Muscle of leg (tissue), 11 donors: ENCODE results near the gene REEP1. TPM values are rescaled to one million over a fixed set of nuclear protein-coding genes. Genes with fewer than 3 reads are reported as not detected.
"Not testable (repeated sequence)": the region's sequence is repeated elsewhere in the genome, so short reads cannot be mapped to it uniquely, and the experiment has no call there.

Source experiments
- DNase-seq: peaks from one replicate; pipeline ENCODE4 v3.0.0; 2013
- H3K27ac ChIP-seq: one replicate; pipeline ENCODE4 v1.5.1; 2013; ENCODE audit warnings: mild to moderate bottlenecking, low read length, control low read depth
- H3K27me3 ChIP-seq: one replicate; pipeline ENCODE4 v1.6.1; 2013; ENCODE audit warnings: low read length; ENCODE audit not compliant: control insufficient read depth, insufficient read depth
- H3K36me3 ChIP-seq: one replicate; pipeline ENCODE4 v1.6.1; 2013; ENCODE audit warnings: low read length; ENCODE audit not compliant: control insufficient read depth, insufficient read depth
- H3K4me1 ChIP-seq: one replicate; pipeline ENCODE4 v1.6.1; 2013; ENCODE audit warnings: low read length; ENCODE audit not compliant: control insufficient read depth, insufficient read depth
- H3K4me3 ChIP-seq: one replicate; pipeline ENCODE4 v1.5.1; 2013; ENCODE audit warnings: low read length, control low read depth
- H3K9me3 ChIP-seq: replicated peaks from 2 replicates; pipeline ENCODE4 v1.6.1; 2013; ENCODE audit warnings: low read depth, low read length; ENCODE audit not compliant: control insufficient read depth
- WGBS: methylation state at CpG from one replicate; pipeline ENCODE4 v1.1.5; 2013; ENCODE audit warnings: missing lambda C conversion rate; ENCODE audit not compliant: insufficient coverage; 5-methylcytosine and 5-hydroxymethylcytosine counted together
- polyA plus RNA-seq, 8 donors: library from polyadenylated mRNA; unstranded; fragments of 120-200 nt; gene quantifications; one replicate each; pipeline versions ENCODE4 v1.2.1 to v1.2.3, GENCODE V29; 2013; ENCODE audit warnings: inconsistent platforms in 1 of 8, low replicate concordance in 1 of 8; ENCODE audit not compliant: insufficient read length in 8 of 8, insufficient read depth in 1 of 8
- total RNA-seq: library from RNA; stranded (reverse); fragments of 120-200 nt; gene quantifications from one replicate; pipeline ENCODE4 v1.2.4, GENCODE V29; 2013

Gene REEP1
- total and polyA plus RNA-seq, 9 donors = 41.0 to 104 (median 54.9) TPM

- H3K27ac ChIP-seq = no peak overlapping the region
Measured at GRCh38 chr2:86204458-86204857, 133.0 kb downstream of the REEP1 start.

GRCh38 chr2:86203614-86204013 is 133.8 kb downstream of the REEP1 start:
- Histone ChIP-seq H3K9me3 (no peaks in the 10 kb centered on the region), H3K36me3 (peaks cover 26% of the 10 kb centered on the region), H3K4me1 (no peaks in the 10 kb centered on the region), H3K27me3 (no peaks in the 10 kb centered on the region), H3K27ac (no peak overlapping the region), H3K4me3 (no peak overlapping the region)
- no CpG with 5 or more reads among the region's 1 CpG for WGBS
- no peak for DNase-seq

More at GRCh38 chr2:86204458-86204857, 133.0 kb downstream of the REEP1 start:
- Histone ChIP-seq H3K36me3 (peaks cover 30% of the 10 kb centered on the region), H3K4me3 (no peak overlapping the region), H3K9me3 (no peaks in the 10 kb centered on the region), H3K4me1 (no peaks in the 10 kb centered on the region), H3K27me3 (no peaks in the 10 kb centered on the region)
- WGBS = no CpG with 5 or more reads among the region's 7 CpGs
- no peak for DNase-seq

- H3K4me1 ChIP-seq = no peaks in the 10 kb centered on the region
- WGBS = no CpG with 5 or more reads among the region's 9 CpGs
- DNase-seq = no peak
Measured at GRCh38 chr2:86202702-86203101, 134.7 kb downstream of the REEP1 start.

GRCh38 chr2:86202336-86202692 is 135.1 kb downstream of the REEP1 start:
- no peak overlapping the region for H3K4me3 ChIP-seq
- DNase-seq = no peak
- no peaks in the 10 kb centered on the region for H3K9me3 ChIP-seq
- no peaks in the 10 kb centered on the region for H3K4me1 ChIP-seq
- H3K36me3 ChIP-seq = peaks cover 19% of the 10 kb centered on the region
- H3K27ac ChIP-seq = no peak overlapping the region
- 100% methylated on average over 1 of the region's 2 CpGs for WGBS
- H3K27me3 ChIP-seq = no peaks in the 10 kb centered on the region

More at GRCh38 chr2:86202702-86203101, 134.7 kb downstream of the REEP1 start:
- peaks cover 23% of the 10 kb centered on the region for H3K36me3 ChIP-seq
- H3K9me3 ChIP-seq = no peaks in the 10 kb centered on the region
- no peaks in the 10 kb centered on the region for H3K27me3 ChIP-seq
- H3K27ac ChIP-seq = no peak overlapping the region
- H3K4me3 ChIP-seq = no peak overlapping the region

- Histone ChIP-seq H3K4me1 (no peaks in the 10 kb centered on the region), H3K27me3 (no peaks in the 10 kb centered on the region), H3K36me3 (peaks cover 15% of the 10 kb centered on the region), H3K4me3 (no peak overlapping the region), H3K27ac (no peak overlapping the region), H3K9me3 (no peaks in the 10 kb centered on the region)
- peak; percentile 42 for DNase-seq
- WGBS = 66% methylated on average over 2 of the region's 8 CpGs
Measured at GRCh38 chr2:86201671-86202335, 135.6 kb downstream of the REEP1 start.

- not testable (repeated sequence) for H3K36me3 ChIP-seq, H3K27me3 ChIP-seq, H3K27ac ChIP-seq, H3K4me1 ChIP-seq, H3K4me3 ChIP-seq, H3K9me3 ChIP-seq, DNase-seq
- no CpG with 5 or more reads among the region's 11 CpGs for WGBS
Measured at GRCh38 chr2:86200564-86200963, 136.9 kb downstream of the REEP1 start.

- DNase-seq = no peak
- no peaks in the 10 kb centered on the region for H3K27me3 ChIP-seq
- H3K36me3 ChIP-seq = no peaks in the 10 kb centered on the region
- peak overlapping the region; percentile 67 for H3K27ac ChIP-seq
- WGBS = 0% methylated on average over 1 of the region's 8 CpGs
- peak overlapping the region; percentile 57 for H3K4me3 ChIP-seq
- H3K4me1 ChIP-seq = peaks cover 6% of the 10 kb centered on the region
- no peaks in the 10 kb centered on the region for H3K9me3 ChIP-seq
Measured at GRCh38 chr2:86199834-86200177, 137.6 kb downstream of the REEP1 start.

GRCh38 chr2:86195808-86196387 is 141.5 kb downstream of the REEP1 start:
- peak overlapping the region; percentile 100 for H3K27ac ChIP-seq
- DNase-seq = no peak
- peaks cover 14% of the 10 kb centered on the region for H3K4me1 ChIP-seq
- peak overlapping the region; percentile 100 for H3K4me3 ChIP-seq
- H3K9me3 ChIP-seq = no peaks in the 10 kb centered on the region
- no peaks in the 10 kb centered on the region for H3K27me3 ChIP-seq
- H3K36me3 ChIP-seq = no peaks in the 10 kb centered on the region
- 26% methylated on average over 13 of the region's 23 CpGs for WGBS

- DNase-seq = peak; percentile 99
- H3K4me3 ChIP-seq = peak within 1 kb of the TSS; percentile 100
- H3K4me1 ChIP-seq = peaks cover 14% of the 10 kb centered on the region
- H3K9me3 ChIP-seq = no peaks in the 10 kb centered on the region
- H3K27me3 ChIP-seq = no peaks in the 10 kb centered on the region
- peak within 1 kb of the TSS; percentile 100 for H3K27ac ChIP-seq
- peaks cover 4% of the 10 kb centered on the region for H3K36me3 ChIP-seq
- under 1% methylated on average over 72 of the region's 74 CpGs for WGBS
Measured at GRCh38 chr2:86195055-86195807, 142.2 kb downstream of the REEP1 start, which contains the start of gene IMMT. Gene IMMT, minus strand, starts transcription at chr2:86195462. Its CDS starts 80 bp downstream, at chr2:86195382.

GRCh38 chr2:86194751-86195054 is 142.7 kb downstream of the REEP1 start:
- no peak for DNase-seq
- Histone ChIP-seq H3K27ac (peak overlapping the region; percentile 100), H3K4me3 (peak overlapping the region; percentile 100), H3K27me3 (no peaks in the 10 kb centered on the region), H3K36me3 (peaks cover 6% of the 10 kb centered on the region), H3K4me1 (peaks cover 14% of the 10 kb centered on the region), H3K9me3 (no peaks in the 10 kb centered on the region)
- WGBS = 0% methylated on average over 16 of the region's 17 CpGs
